8988T (cell line): ENCODE data around the gene DCLRE1B.

ENCODE experiments used
- DNase-seq: peaks from one replicate; pipeline ENCODE4 v3.0.0; 2011

Gene DCLRE1B

GRCh38 chr1:113904674-113905434, at the start of gene DCLRE1B, which contains the start of gene AP4B1:
DCLRE1B (plus strand) TSS chr1:113905326; CDS start chr1:113905587, 261 bp downstream.
AP4B1 (minus strand) TSS chr1:113904799; CDS start chr1:113904717, 82 bp downstream.
- peak; percentile 57 for DNase-seq

GRCh38 chr1:113855630-113856400, 49.3 kb upstream of the DCLRE1B start:
- DNase-seq: no peak

- DNase-seq: no peak
Measured at GRCh38 chr1:113856401-113856790, 48.7 kb upstream of the DCLRE1B start.

GRCh38 chr1:113857776-113858175, 47.4 kb upstream of the DCLRE1B start:
- no peak for DNase-seq

GRCh38 chr1:113858418-113858817, 46.7 kb upstream of the DCLRE1B start:
- DNase-seq: no peak

- DNase-seq: no peak
Measured at GRCh38 chr1:113858982-113859381, 46.1 kb upstream of the DCLRE1B start.

GRCh38 chr1:113859478-113860175, 45.5 kb upstream of the DCLRE1B start:
- DNase-seq: no peak

GRCh38 chr1:113860891-113861290, 44.2 kb upstream of the DCLRE1B start:
- DNase-seq: no peak

- DNase-seq: no peak
Measured at GRCh38 chr1:113861641-113862040, 43.5 kb upstream of the DCLRE1B start.

GRCh38 chr1:113868387-113869083, 36.6 kb upstream of the DCLRE1B start:
- no peak for DNase-seq

GRCh38 chr1:113870778-113871177, 34.3 kb upstream of the DCLRE1B start:
- DNase-seq: no peak

GRCh38 chr1:113871597-113872113, 33.5 kb upstream of the DCLRE1B start, which contains the start of gene PTPN22:
PTPN22 (minus strand) TSS chr1:113871712.
- DNase-seq: no peak

- no peak for DNase-seq
Measured at GRCh38 chr1:113872219-113872935, 32.7 kb upstream of the DCLRE1B start.

GRCh38 chr1:113874012-113874879, 30.9 kb upstream of the DCLRE1B start:
- no peak for DNase-seq

GRCh38 chr1:113875714-113876113, 29.4 kb upstream of the DCLRE1B start:
- no peak for DNase-seq

- DNase-seq: no peak
Measured at GRCh38 chr1:113876176-113876575, 28.9 kb upstream of the DCLRE1B start.

GRCh38 chr1:113879739-113880038, 25.4 kb upstream of the DCLRE1B start:
- no peak for DNase-seq

GRCh38 chr1:113881661-113882060, 23.5 kb upstream of the DCLRE1B start:
- no peak for DNase-seq

GRCh38 chr1:113886417-113887401, 18.4 kb upstream of the DCLRE1B start:
- DNase-seq: no peak
